HEK293T (cell line): ENCODE results near the gene TBC1D22A.

Experiments used
- ARNT ChIP-seq: fragments of 450-650 bp; IDR thresholded peaks from 2 replicates; pipeline ENCODE4 v1.6.1; 2017; ENCODE audit warnings: mild to moderate bottlenecking
- BHLHE40 ChIP-seq: fragments of 450-650 bp; IDR thresholded peaks from 2 replicates; pipeline ENCODE4 v1.6.1; 2016; ENCODE audit warnings: mild to moderate bottlenecking, moderate library complexity, borderline replicate concordance
- ELF4 ChIP-seq: fragments of 450-650 bp; IDR thresholded peaks from 2 replicates; pipeline ENCODE4 v1.6.1; 2017; ENCODE audit warnings: antibody characterized with exemption
- FOXA1 ChIP-seq: fragments of 450-650 bp; IDR thresholded peaks from 2 replicates; pipeline ENCODE4 v1.6.1; 2016; ENCODE audit warnings: mild to moderate bottlenecking
- FOXK2 ChIP-seq: fragments of 450-650 bp; IDR thresholded peaks from 2 replicates; pipeline ENCODE4 v1.6.1; 2016; ENCODE audit warnings: mild to moderate bottlenecking
- L3MBTL2 ChIP-seq: fragments of 450-650 bp; conservative IDR thresholded peaks from 2 replicates; pipeline ENCODE4 v1.6.1; 2016; ENCODE audit warnings: mild to moderate bottlenecking
- NFRKB ChIP-seq: fragments of 450-650 bp; IDR thresholded peaks from 2 replicates; pipeline ENCODE4 v1.6.1; 2016; ENCODE audit warnings: mild to moderate bottlenecking, moderate library complexity
- PKNOX1 ChIP-seq: fragments of 450-650 bp; IDR thresholded peaks from 2 replicates; pipeline ENCODE4 v1.6.1; 2016
- SP1 ChIP-seq: fragments of 450-650 bp; IDR thresholded peaks from 2 replicates; pipeline ENCODE4 v1.6.1; 2017
- SUZ12 ChIP-seq: fragments of 450-650 bp; IDR thresholded peaks from 2 replicates; pipeline ENCODE4 v1.6.1; 2016; ENCODE audit warnings: mild to moderate bottlenecking
- TARDBP ChIP-seq: fragments of 450-650 bp; IDR thresholded peaks from 2 replicates; pipeline ENCODE4 v1.6.1; 2016
- ZNF384 ChIP-seq: fragments of 450-650 bp; IDR thresholded peaks from 2 replicates; pipeline ENCODE4 v1.6.1; 2016

GRCh38 chr22:46753761-46754109, 8.7 kb upstream of the TBC1D22A start:
- no peak for TF ChIP-seq L3MBTL2
- TF ChIP-seq FOXK2 = no peak
- no peak for TF ChIP-seq PKNOX1
- no peak for TF ChIP-seq FOXA1
- TF ChIP-seq SP1 = no peak
- no peak for TF ChIP-seq NFRKB
- TF ChIP-seq BHLHE40 = no peak
- TF ChIP-seq ZNF384 = no peak
- no peak for TF ChIP-seq ELF4
- TF ChIP-seq SUZ12 = no peak
- TF ChIP-seq TARDBP = no peak
- no peak for TF ChIP-seq ARNT
